ENCODE results near the gene SIAE.

GRCh38 chr11:124722176-124722575 lies 48.6 kb upstream of the SIAE start:
- no peak for TF ChIP-seq MAX (IDR thresholded peaks at IDR 0.05)
- TF ChIP-seq CTCF (IDR thresholded peaks at IDR 0.05; ENCODE audit: low read depth, low read length, missing input control), result no peak
- TF ChIP-seq YY1 (IDR thresholded peaks at IDR 0.05), result no peak
- TF ChIP-seq REST (IDR thresholded peaks at IDR 0.05), result no peak
